NT2/D1 (cell line): ENCODE results near the gene STAT5B.

Experiments
- SUZ12 ChIP-seq: IDR thresholded peaks from 2 replicates; pipeline ENCODE4 v1.6.1; 2011; ENCODE audit not compliant: insufficient read length, insufficient read depth; ENCODE audit errors: extremely low read depth
- YY1 ChIP-seq: IDR thresholded peaks from 2 replicates; pipeline ENCODE4 v1.6.1; 2011; ENCODE audit not compliant: insufficient read length, insufficient read depth
- ZNF274 ChIP-seq: IDR thresholded peaks from 2 replicates; pipeline ENCODE4 v1.6.1; 2011; ENCODE audit warnings: mild to moderate bottlenecking, low read depth, low read length

- no peak for TF ChIP-seq YY1
- no peak for TF ChIP-seq ZNF274
- TF ChIP-seq SUZ12, result no peak
These were observed 66.1 kb downstream of the STAT5B start for GRCh38 chr17:42210046-42210445.
